GM12865 (cell line): ENCODE results near the gene SNAPC4.

Experiments
- DNase-seq: peaks from one replicate; pipeline ENCODE4 v3.0.0; 2010; ENCODE audit warnings: low read depth
- H3K4me3 ChIP-seq: 2 replicates; pipeline ENCODE4 v1.5.1; 2011; ENCODE audit warnings: mild to moderate bottlenecking, low read depth, low read length, control low read depth
- CTCF ChIP-seq: IDR thresholded peaks from 2 replicates; pipeline ENCODE4 v1.5.1; 2011; ENCODE audit warnings: low read length, control low read depth, low read depth, inconsistent platforms; ENCODE audit not compliant: insufficient read depth; ENCODE audit errors: missing control alignments

The SNAPC4 gene

GRCh38 chr9:136395345-136396218 lies 4.4 kb downstream of the SNAPC4 start:
- H3K4me3 ChIP-seq, result no peak overlapping the region
- TF ChIP-seq CTCF, result no peak
- DNase-seq, result no peak

GRCh38 chr9:136395020-136395340 lies 5.0 kb downstream of the SNAPC4 start:
- DNase-seq, result no peak
- no peak for TF ChIP-seq CTCF
- no peak overlapping the region for H3K4me3 ChIP-seq

- TF ChIP-seq CTCF, result no peak
- H3K4me3 ChIP-seq, result no peak overlapping the region
- DNase-seq, result no peak
Observed at GRCh38 chr9:136394312-136395019, 5.5 kb downstream of the SNAPC4 start.

GRCh38 chr9:136393531-136393930 lies 6.4 kb downstream of the SNAPC4 start:
- H3K4me3 ChIP-seq, result no peak overlapping the region
- no peak for DNase-seq
- no peak for TF ChIP-seq CTCF

DNA sequence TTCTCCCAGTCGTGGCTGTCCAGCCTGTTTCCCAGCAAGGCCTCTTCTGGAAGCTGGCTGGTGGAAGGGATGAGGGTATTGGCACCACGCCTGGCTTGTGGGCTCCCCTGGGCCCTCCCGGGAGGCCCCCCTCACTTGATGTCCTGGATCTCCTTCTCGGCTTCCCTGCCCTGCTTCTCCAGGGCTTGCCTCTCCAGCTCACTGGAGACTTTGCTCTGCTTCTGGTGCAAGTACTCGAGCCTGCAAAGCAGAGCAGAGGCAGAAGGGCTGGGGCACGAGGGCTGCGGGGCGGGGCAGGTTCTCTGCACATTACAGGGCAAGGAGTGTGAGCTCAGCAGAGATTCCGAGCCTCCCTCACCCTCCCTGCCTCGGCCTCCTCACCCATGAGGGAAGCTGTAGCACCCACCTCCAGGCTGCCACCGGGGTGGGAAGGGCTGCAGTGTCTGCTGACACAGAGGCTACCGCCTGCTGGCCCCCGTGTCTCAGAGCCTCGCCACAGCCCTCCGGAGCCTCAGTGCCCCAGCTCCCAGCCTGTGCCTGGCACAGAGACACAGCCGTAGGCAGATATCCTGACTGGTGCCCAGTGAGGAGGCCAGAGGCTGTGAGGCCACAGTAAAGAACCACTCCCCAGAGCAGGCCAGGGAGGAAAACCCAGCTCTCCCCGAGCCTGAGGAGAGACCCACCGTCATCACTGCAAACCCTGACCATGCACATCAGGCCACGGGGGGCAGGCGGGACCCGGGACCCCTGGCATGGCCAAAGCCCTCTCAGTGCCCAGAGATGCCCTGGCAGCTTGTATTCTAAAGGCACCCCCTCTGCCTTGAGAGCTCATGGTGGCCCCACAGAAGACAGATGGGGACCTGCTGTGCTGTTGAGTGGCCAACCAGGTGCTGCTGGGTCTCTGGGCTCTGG lies 7.2 kb downstream of the SNAPC4 start:
- no peak for TF ChIP-seq CTCF
- no peak for DNase-seq
- H3K4me3 ChIP-seq, result no peak overlapping the region

DNA sequence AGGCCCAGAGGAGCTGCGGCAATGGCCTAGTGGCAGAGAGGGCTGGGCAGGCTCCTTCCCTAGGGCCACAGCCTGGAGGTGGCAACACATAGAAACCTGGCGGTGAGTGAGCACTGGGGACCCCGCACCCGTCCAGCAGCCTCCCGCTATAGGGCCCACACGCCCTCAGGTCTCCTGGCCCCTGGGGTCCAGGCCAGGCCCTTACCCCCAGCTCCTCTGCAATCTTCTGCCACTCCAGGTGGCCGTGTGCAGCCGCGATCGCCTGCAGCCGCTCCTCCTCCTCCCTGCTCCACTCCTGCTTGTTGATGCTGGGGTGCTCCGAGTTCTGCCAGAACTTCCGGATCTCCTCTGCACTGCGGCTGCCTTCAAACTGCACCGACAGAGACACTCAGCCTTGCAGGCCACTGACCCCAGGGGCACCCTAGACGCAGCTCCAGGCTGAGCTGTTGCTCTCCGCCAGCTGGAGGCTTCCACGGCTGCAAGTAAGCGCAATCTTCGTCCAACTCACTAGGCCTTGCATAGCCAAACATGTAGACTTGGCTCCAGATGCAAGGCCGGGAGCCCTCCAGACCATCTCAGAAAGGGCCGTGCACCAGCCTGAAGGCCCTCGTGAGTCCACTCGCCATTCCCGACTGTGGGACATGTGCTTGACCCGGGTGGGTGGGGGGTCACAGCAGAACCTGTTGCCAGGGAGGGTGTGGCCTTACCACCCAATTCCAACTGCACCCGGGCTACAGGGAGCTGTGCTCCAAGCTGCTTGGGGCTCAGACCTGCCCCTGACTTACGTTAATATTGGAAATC lies 8.0 kb downstream of the SNAPC4 start:
- H3K4me3 ChIP-seq, result no peak overlapping the region
- no peak for TF ChIP-seq CTCF
- no peak for DNase-seq
